Neural progenitor cell (in vitro differentiated cells): ENCODE measurements around the gene PPIE. TPM values are rescaled to one million over a fixed set of nuclear protein-coding genes. Genes with fewer than 3 reads are reported as not detected.

Experiments used
- DNase-seq: peaks from one replicate; pipeline ENCODE4 v3.0.0-alpha.2; 2016; ENCODE audit warnings: low spot score
- H2AFZ ChIP-seq: fragments of 200-600 bp; sonication (generic); replicated peaks from 2 replicates; pipeline ENCODE4 v1.6.1; 2016; ENCODE audit warnings: antibody characterized with exemption
- H3F3A ChIP-seq: fragments of 200-600 bp; sonication (generic); 2 replicates; pipeline ENCODE4 v1.6.1; 2016; ENCODE audit warnings: antibody characterized with exemption, low read depth
- H3K27ac ChIP-seq: fragments of 200-600 bp; sonication (generic); 2 replicates; pipeline ENCODE4 v1.5.1; 2016; ENCODE audit warnings: mild to moderate bottlenecking
- H3K27me3 ChIP-seq: fragments of 200-600 bp; sonication (generic); 2 replicates; pipeline ENCODE4 v1.6.1; 2016; ENCODE audit warnings: mild to moderate bottlenecking, moderate library complexity
- H3K36me3 ChIP-seq: fragments of 200-600 bp; sonication (generic); 2 replicates; pipeline ENCODE4 v1.5.1; 2016
- H3K4me1 ChIP-seq: fragments of 200-600 bp; sonication (generic); 2 replicates; pipeline ENCODE4 v1.6.1; 2016; ENCODE audit warnings: mixed run types
- H3K4me2 ChIP-seq: fragments of 200-600 bp; sonication (generic); 2 replicates; pipeline ENCODE4 v1.6.1; 2016
- H3K4me3 ChIP-seq: fragments of 200-600 bp; sonication (generic); 2 replicates; pipeline ENCODE4 v1.5.1; 2016
- H3K79me2 ChIP-seq: fragments of 200-600 bp; sonication (generic); 2 replicates; pipeline ENCODE4 v1.6.1; 2016; ENCODE audit warnings: low read depth
- H3K9ac ChIP-seq: fragments of 200-600 bp; sonication (generic); 2 replicates; pipeline ENCODE4 v1.6.1; 2016
- H3K9me3 ChIP-seq: fragments of 200-600 bp; sonication (generic); 2 replicates; pipeline ENCODE4 v1.5.1; 2016; ENCODE audit warnings: low read depth
- H4K20me1 ChIP-seq: fragments of 200-600 bp; sonication (generic); 2 replicates; pipeline ENCODE4 v1.6.1; 2016; ENCODE audit warnings: low read depth
- H3K27ac Mint-ChIP-seq: 3 replicates; pipeline ENCODE4 v1.8.0; 2021; ENCODE audit warnings: mixed read lengths
- H3K27me3 Mint-ChIP-seq: 2 replicates; pipeline ENCODE4 v1.8.0; 2022; ENCODE audit warnings: low read depth, mild to moderate bottlenecking, inconsistent platforms, moderate library complexity, mixed read lengths; ENCODE audit not compliant: insufficient read depth
- H3K36me3 Mint-ChIP-seq: 3 replicates; pipeline ENCODE4 v1.8.0; 2021; ENCODE audit warnings: mixed read lengths
- H3K4me1 Mint-ChIP-seq: 3 replicates; pipeline ENCODE4 v1.8.0; 2021; ENCODE audit warnings: mixed read lengths
- H3K4me3 Mint-ChIP-seq: 3 replicates; pipeline ENCODE4 v1.8.0; 2021; ENCODE audit warnings: mild to moderate bottlenecking, moderate library complexity, mixed read lengths
- H3K9me3 Mint-ChIP-seq: 3 replicates; pipeline ENCODE4 v1.8.0; 2020; ENCODE audit warnings: mixed read lengths
- CTCF ChIP-seq: fragments of 200-600 bp; sonication (generic); IDR thresholded peaks from 2 replicates; pipeline ENCODE4 v1.5.1; 2017; ENCODE audit warnings: antibody characterized with exemption, mild to moderate bottlenecking
- EZH2 ChIP-seq: fragments of 200-600 bp; sonication (generic); IDR thresholded peaks from 2 replicates; pipeline ENCODE4 v1.6.1; 2017; ENCODE audit warnings: antibody characterized with exemption, mild to moderate bottlenecking, moderate library complexity
- EZH2phosphoT487 ChIP-seq: fragments of 200-600 bp; sonication (generic); IDR thresholded peaks from 2 replicates; pipeline ENCODE4 v1.6.1; 2017; ENCODE audit warnings: antibody characterized with exemption
- total RNA-seq: library from RNA; depleted of rRNA; stranded (reverse); fragments of >200 nt; gene quantifications from 2 replicates; pipeline ENCODE4 v1.2.3, GENCODE V29; 2015; ENCODE audit warnings: low replicate concordance

Gene PPIE
- total RNA-seq, 1 donor from 2014 or later: 57.2 TPM

GRCh38 chr1:39759436-39759726 is 20.7 kb downstream of the PPIE start:
- H2AFZ ChIP-seq: no peak overlapping the region
- Mint-ChIP-seq H3K4me1 (peaks cover 3% of the 10 kb centered on the region), H3K27ac (no peak overlapping the region), H3K9me3 (no peaks in the 10 kb centered on the region), H3K36me3 (peaks cover 22% of the 10 kb centered on the region), H3K27me3 (peaks cover 10% of the 10 kb centered on the region), H3K4me3 (no peak overlapping the region)
- H3K27ac ChIP-seq: no peak overlapping the region
- H3K79me2 ChIP-seq: no peaks in the 10 kb centered on the region
- no peaks in the 10 kb centered on the region for H3K4me1 ChIP-seq
- no peak overlapping the region for H3K4me2 ChIP-seq
- no peak overlapping the region for H3K4me3 ChIP-seq
- no peaks in the 10 kb centered on the region for H3K9me3 ChIP-seq
- no peak for TF ChIP-seq EZH2phosphoT487
- no peak for TF ChIP-seq CTCF
- H4K20me1 ChIP-seq: no peaks in the 10 kb centered on the region
- no peaks in the 10 kb centered on the region for H3F3A ChIP-seq
- H3K36me3 ChIP-seq: no peaks in the 10 kb centered on the region
- no peak for DNase-seq
- no peaks in the 10 kb centered on the region for H3K27me3 ChIP-seq
- no peak overlapping the region for H3K9ac ChIP-seq

GRCh38 chr1:39760074-39761008 is 21.7 kb downstream of the PPIE start:
- H3K4me1 Mint-ChIP-seq: peaks cover 3% of the 10 kb centered on the region
- no peaks in the 10 kb centered on the region for H3K9me3 ChIP-seq
- no peaks in the 10 kb centered on the region for H3K27me3 ChIP-seq
- no peak overlapping the region for H3K4me2 ChIP-seq
- H3K9me3 Mint-ChIP-seq: no peaks in the 10 kb centered on the region
- no peak overlapping the region for H3K4me3 ChIP-seq
- no peaks in the 10 kb centered on the region for H3K79me2 ChIP-seq
- no peak overlapping the region for H3K27ac ChIP-seq
- no peaks in the 10 kb centered on the region for H3K36me3 ChIP-seq
- no peak overlapping the region for H3K4me3 Mint-ChIP-seq
- DNase-seq: no peak
- H3K9ac ChIP-seq: no peak overlapping the region
- H3K4me1 ChIP-seq: no peaks in the 10 kb centered on the region
- H3K27me3 Mint-ChIP-seq: peaks cover 10% of the 10 kb centered on the region
- TF ChIP-seq EZH2phosphoT487: no peak
- no peak for TF ChIP-seq CTCF
- no peak for TF ChIP-seq EZH2
- no peaks in the 10 kb centered on the region for H4K20me1 ChIP-seq
- H3K27ac Mint-ChIP-seq: no peak overlapping the region
- no peaks in the 10 kb centered on the region for H3F3A ChIP-seq
- peaks cover 22% of the 10 kb centered on the region for H3K36me3 Mint-ChIP-seq
- H2AFZ ChIP-seq: no peak overlapping the region

- H3K79me2 ChIP-seq: no peaks in the 10 kb centered on the region
- H3K9me3 ChIP-seq: no peaks in the 10 kb centered on the region
- no peak for DNase-seq
- no peaks in the 10 kb centered on the region for H3K9me3 Mint-ChIP-seq
- H3K27me3 Mint-ChIP-seq: peaks cover 10% of the 10 kb centered on the region
- H3F3A ChIP-seq: no peaks in the 10 kb centered on the region
- H3K27ac Mint-ChIP-seq: no peak overlapping the region
- TF ChIP-seq CTCF (no peak), EZH2 (no peak), EZH2phosphoT487 (no peak)
- no peak overlapping the region for H3K4me2 ChIP-seq
- no peaks in the 10 kb centered on the region for H3K36me3 ChIP-seq
- H3K27ac ChIP-seq: no peak overlapping the region
- H3K4me3 ChIP-seq: no peak overlapping the region
- no peak overlapping the region for H3K4me3 Mint-ChIP-seq
- no peaks in the 10 kb centered on the region for H3K4me1 ChIP-seq
- no peak overlapping the region for H3K9ac ChIP-seq
- H3K4me1 Mint-ChIP-seq: peaks cover 3% of the 10 kb centered on the region
- peaks cover 22% of the 10 kb centered on the region for H3K36me3 Mint-ChIP-seq
- no peak overlapping the region for H2AFZ ChIP-seq
- no peaks in the 10 kb centered on the region for H4K20me1 ChIP-seq
- H3K27me3 ChIP-seq: no peaks in the 10 kb centered on the region
These were observed 22.3 kb downstream of the PPIE start for GRCh38 chr1:39761016-39761415.
